Measurements from ENCODE around the gene LOX. TPM values are rescaled to one million over a fixed set of nuclear protein-coding genes. Genes with fewer than 3 reads are reported as not detected.

LOX gene
- total and polyA plus RNA-seq, 4 donors = 3.7 to 45.2 (median 17.1) TPM

GRCh38 chr5:122089096-122090013 is 11.3 kb upstream of the LOX start:
- no peak overlapping the region for H3K9ac ChIP-seq (ENCODE audit: insufficient read depth in 1 of 2, low read length in 2 of 2)
- no peak overlapping the region for H3K4me3 ChIP-seq
- DNase-seq (no peak), ATAC-seq (ENCODE audit: insufficient read depth, low FRiP score) (no peak)
- no peaks in the 10 kb centered on the region for H3K9me3 ChIP-seq (ENCODE audit: control insufficient read depth in 4 of 4, insufficient read depth in 3 of 4, low read length in 3 of 4)
- H3K27me3 ChIP-seq (ENCODE audit: control insufficient read depth in 3 of 3, insufficient read depth in 3 of 3, low read length in 2 of 3) = no peaks in the 10 kb centered on the region
- H3K27ac ChIP-seq (ENCODE audit: low read depth in 1 of 2, low read length in 1 of 2) = peak overlapping the region in 1 of 2 donors; percentile 2
- no peak for TF ChIP-seq CTCF (IDR thresholded peaks at IDR 0.05; ENCODE audit: control extremely low read depth, extremely low read depth)
- H3K4me1 ChIP-seq (ENCODE audit: control insufficient read depth in 5 of 5, insufficient read depth in 5 of 5, low read length in 5 of 5) = no peaks in the 10 kb centered on the region
- 40 to 45% methylated on average over 2 of the region's 2 CpGs for WGBS, 2 donors
- no peaks in the 10 kb centered on the region for H3K36me3 ChIP-seq (ENCODE audit: control insufficient read depth in 4 of 4, insufficient read depth in 4 of 4, low read length in 4 of 4)

- Histone ChIP-seq H3K9ac (ENCODE audit: insufficient read depth in 1 of 2, low read length in 2 of 2) (no peak overlapping the region), H3K36me3 (ENCODE audit: control insufficient read depth in 4 of 4, insufficient read depth in 4 of 4, low read length in 4 of 4) (no peaks in the 10 kb centered on the region), H3K27ac (ENCODE audit: low read depth in 1 of 2, low read length in 1 of 2) (no peak overlapping the region), H3K9me3 (ENCODE audit: control insufficient read depth in 4 of 4, insufficient read depth in 3 of 4, low read length in 3 of 4) (no peaks in the 10 kb centered on the region), H3K4me3 (no peak overlapping the region), H3K27me3 (ENCODE audit: control insufficient read depth in 3 of 3, insufficient read depth in 3 of 3, low read length in 2 of 3) (no peaks in the 10 kb centered on the region), H3K4me1 (ENCODE audit: control insufficient read depth in 5 of 5, insufficient read depth in 5 of 5, low read length in 5 of 5) (peaks cover 0 to 6% (median 0%) of the 10 kb centered on the region in 5 donors)
- ATAC-seq (ENCODE audit: insufficient read depth, low FRiP score) (no peak), DNase-seq (no peak)
- 74 to 82% methylated on average over 3 of the region's 3 CpGs for WGBS, 2 donors
- TF ChIP-seq CTCF (IDR thresholded peaks at IDR 0.05; ENCODE audit: control extremely low read depth, extremely low read depth) = no peak
These were observed 7.0 kb upstream of the LOX start for GRCh38 chr5:122085041-122085440.

GRCh38 chr5:122083535-122083934 is 5.5 kb upstream of the LOX start:
- Histone ChIP-seq H3K4me3 (no peak overlapping the region), H3K9me3 (ENCODE audit: control insufficient read depth in 4 of 4, insufficient read depth in 3 of 4, low read length in 3 of 4) (no peaks in the 10 kb centered on the region), H3K27ac (ENCODE audit: low read depth in 1 of 2, low read length in 1 of 2) (no peak overlapping the region), H3K27me3 (ENCODE audit: control insufficient read depth in 3 of 3, insufficient read depth in 3 of 3, low read length in 2 of 3) (no peaks in the 10 kb centered on the region), H3K4me1 (ENCODE audit: control insufficient read depth in 5 of 5, insufficient read depth in 5 of 5, low read length in 5 of 5) (peaks cover 0 to 12% (median 0%) of the 10 kb centered on the region in 5 donors), H3K9ac (ENCODE audit: insufficient read depth in 1 of 2, low read length in 2 of 2) (no peak overlapping the region), H3K36me3 (ENCODE audit: control insufficient read depth in 4 of 4, insufficient read depth in 4 of 4, low read length in 4 of 4) (no peaks in the 10 kb centered on the region)
- ATAC-seq (ENCODE audit: insufficient read depth, low FRiP score) (no peak), DNase-seq (no peak)
- WGBS, 2 donors = 85 to 94% methylated on average over 1 of the region's 1 CpG
- TF ChIP-seq CTCF (IDR thresholded peaks at IDR 0.05; ENCODE audit: control extremely low read depth, extremely low read depth) = no peak
